GM18861 (cell line): Measurements from ENCODE around the gene GRM8.
A peak's percentile ranks its signal among the peaks of the same experiment; 100 is the strongest.

ENCODE experiments used
- ATAC-seq: cut with Tn5 transposase; IDR thresholded peaks from one replicate; pipeline ENCODE4 v1.9.1; 2021; ENCODE audit not compliant: unreplicated experiment

GRM8 gene

DNA sequence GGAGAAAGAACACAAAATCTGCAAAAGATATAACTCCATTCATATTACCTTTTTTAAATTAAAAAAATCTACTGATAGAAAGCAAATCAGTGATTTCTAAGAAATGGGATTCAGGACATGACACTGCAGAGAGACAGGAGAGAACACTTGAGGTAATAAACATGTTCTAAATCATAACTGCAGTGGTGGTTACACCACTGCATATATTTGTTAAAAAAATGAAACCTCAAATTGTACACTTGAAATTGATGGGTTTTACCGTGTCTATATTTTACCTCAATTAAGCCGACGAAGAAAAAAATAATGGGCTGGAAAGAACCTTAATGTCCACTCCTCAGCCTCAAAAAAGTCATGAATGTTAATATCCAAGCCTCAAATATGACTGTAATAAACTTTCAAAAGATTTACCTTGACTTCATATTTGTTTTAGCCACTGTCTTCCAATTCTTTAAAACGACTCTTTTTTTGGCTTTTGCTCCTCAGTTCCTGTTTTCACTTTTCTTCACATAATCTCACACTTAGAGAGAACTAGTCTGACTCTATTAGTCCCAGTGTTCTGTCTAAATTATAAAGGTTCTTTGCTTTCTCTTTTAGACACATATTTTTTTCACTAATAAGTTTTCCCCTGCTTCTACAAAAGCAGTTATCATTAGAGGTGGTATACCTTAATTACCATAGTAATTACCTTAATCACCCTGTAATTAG lies 502.4 kb downstream of the GRM8 start:
- ATAC-seq = no peak

GRCh38 chr7:126728967-126729366 lies 523.8 kb downstream of the GRM8 start:
- no peak for ATAC-seq

DNA sequence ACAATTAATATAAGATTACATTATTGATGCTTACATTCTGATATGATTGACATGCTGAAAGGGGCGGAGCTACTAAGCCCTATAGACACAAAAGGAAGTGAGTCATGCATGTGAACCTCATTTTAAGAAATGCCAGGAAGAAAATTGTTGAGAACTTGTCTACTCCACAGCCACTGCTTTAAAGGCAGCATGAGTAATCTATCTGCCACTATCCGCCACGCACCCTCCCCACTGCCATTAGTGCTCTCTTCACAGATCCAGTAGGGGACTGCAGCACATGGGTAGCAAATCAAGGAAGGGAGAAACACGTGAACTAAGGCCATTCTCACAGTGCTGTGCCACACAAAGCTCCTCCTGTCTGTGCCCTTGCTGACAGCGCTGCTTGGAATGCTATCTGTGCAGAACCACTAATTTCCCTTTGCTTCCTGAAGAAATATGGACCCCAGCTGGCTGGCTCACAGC lies 524.8 kb downstream of the GRM8 start:
- no peak for ATAC-seq

DNA sequence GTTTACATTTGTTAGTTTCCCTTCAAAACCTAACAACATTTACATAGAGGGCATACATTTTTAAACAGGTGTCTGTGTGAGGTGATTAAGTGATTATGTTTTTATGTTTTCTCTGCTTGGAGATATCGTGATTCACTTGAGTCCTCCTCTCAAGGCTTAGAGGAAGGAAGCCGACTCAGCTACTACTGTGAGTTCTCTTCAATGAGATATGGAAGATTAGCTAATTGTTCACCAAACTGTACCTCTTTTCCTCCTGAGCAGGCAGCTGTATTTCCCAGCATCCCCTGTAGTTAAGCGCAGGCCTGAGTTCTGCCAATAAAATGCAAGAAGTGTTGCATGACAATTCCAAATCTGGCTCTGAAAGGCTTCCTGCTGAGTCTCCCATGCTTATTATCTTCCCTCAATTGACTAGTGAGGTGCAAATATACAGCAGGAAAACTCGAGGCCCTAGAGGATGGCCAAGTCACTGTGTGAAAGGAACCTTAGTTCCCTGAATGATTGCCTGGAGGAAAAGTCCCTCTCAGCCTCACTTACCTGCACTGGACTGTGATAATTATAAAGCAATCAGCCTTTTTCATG lies 528.7 kb downstream of the GRM8 start:
- no peak for ATAC-seq

DNA sequence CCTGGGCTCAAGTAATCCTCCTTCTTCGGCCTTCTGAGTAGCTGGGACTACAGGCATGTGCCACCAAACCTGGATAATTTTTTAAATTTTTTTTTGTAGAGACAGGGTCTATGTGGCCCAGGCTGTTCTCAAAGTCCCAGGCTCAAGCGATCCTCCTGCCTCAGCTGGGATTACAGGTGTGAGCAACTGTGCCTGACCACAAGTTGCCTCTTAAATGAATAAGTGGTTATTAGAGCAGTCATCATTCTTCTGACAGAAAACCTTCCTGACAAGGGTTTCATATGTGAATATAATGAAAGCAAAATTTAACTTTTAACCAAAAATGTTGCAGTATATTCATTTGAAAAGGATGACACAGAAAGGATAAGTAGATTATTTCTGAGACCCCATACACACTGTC lies 532.5 kb downstream of the GRM8 start:
- peak; percentile 94 for ATAC-seq

- ATAC-seq = peak; percentile 43
Measured at GRCh38 chr7:126718419-126718818, 534.3 kb downstream of the GRM8 start.

DNA sequence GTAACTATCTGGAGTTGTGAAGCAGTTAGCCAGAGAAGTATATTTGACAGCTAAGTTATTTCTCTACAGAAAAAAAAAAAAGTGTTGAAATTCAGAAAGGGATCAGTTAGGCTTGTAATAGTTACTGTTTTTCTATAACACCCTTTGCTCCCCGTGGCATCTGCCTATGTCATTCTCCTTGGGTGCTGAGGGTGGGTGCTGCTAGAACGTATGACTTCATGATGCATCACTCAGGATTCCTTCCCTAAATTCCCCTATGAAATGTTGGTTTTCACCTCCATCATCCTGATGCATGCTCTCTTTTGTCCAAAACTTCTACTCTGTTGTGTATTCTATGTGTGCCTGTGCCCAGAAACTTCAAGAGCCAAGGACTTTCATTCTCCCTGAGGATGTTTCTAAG lies 536.4 kb downstream of the GRM8 start:
- no peak for ATAC-seq

DNA sequence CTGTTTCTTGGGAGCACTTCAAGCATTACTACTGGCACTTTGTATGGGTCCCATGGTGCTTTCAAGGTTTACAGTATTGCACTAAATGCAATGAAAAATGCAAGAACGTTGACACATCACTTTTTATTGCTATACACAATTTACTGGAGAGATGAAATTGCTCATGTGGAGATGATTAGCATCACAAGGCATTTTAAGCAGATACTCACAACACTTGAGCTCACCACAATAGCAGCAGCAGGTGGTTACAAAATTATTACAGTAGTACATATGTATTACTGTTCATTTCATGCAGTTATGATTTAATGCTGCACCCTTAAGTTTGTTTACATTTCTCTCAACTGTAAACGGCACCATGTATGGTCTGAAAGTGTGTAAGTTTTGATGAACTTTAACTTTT lies 537.7 kb downstream of the GRM8 start:
- no peak for ATAC-seq

DNA sequence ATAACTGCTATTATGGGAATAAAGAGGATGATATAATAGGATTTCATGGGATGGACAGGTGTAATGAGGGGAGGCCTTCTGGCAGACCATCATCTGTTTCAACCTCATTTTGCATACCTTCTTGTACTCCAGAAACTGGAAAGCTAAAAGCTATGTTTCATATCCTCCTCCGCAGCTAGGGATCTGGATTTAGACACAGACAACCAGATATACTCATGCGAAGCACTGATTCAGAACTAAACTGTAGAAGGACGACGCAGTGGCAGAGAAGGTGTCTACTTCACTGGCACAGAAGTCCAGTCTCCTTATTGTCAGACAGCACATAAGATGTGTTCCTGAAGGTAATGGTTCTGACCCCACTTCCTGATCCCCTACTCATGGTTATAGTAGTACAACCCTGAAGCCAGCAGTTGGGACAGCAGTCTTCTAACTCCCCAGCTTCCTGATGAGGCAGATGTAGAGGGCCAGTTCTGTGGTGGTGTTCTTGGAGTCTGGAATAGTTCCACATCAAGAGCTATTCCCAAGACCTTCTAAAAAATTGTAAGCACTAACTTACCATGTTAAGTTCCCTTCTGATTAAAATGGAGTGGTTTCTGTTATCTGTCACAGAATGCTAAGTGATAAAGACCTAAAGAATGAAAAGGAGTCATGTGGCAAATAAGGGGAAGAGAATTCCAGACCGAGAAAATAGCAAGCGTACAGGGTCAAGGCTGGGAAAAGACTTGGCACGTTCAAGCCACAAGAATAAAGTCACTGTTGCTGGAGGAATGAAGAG lies 550.3 kb downstream of the GRM8 start:
- peak; percentile 38 for ATAC-seq

- peak; percentile 83 for ATAC-seq
Measured at GRCh38 chr7:126700807-126701604, 551.7 kb downstream of the GRM8 start.

DNA sequence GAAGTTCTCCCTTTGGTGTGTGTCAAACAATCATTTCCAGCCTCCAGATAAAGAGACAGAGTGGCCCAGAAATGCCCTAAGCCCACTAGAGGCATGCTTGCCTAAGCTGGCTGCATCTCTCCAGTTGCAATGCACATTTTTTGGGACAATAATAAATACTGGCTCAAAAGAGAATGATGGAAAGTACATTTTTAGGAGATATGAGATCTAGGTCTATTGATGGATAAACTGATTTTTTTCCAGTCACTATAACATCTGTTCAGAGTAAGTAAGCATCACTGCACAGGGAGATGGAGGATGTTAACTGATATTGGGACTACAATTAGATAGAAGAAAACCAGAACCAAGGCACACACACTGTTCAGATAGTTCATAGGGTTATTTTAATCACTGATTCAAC lies 553.0 kb downstream of the GRM8 start:
- ATAC-seq = peak; percentile 12

DNA sequence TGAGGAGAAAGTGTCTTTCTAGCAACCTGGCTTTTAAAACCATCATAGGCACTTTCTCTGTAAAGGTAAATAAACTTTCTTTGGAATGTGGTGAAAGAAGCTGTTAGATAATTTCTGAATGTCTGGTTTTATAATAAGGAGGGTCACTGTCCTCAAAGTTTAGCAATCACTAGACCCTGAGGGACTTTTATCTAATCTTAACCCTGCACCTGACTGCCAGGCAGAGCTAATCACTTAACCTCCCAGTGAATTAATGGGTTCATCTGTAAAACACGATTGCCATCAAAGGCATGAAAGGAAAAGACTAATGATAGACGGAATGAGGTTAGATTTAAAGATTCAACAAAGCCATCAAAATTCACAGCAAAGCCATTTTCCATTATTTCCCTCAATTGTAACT lies 553.8 kb downstream of the GRM8 start:
- ATAC-seq = no peak

DNA sequence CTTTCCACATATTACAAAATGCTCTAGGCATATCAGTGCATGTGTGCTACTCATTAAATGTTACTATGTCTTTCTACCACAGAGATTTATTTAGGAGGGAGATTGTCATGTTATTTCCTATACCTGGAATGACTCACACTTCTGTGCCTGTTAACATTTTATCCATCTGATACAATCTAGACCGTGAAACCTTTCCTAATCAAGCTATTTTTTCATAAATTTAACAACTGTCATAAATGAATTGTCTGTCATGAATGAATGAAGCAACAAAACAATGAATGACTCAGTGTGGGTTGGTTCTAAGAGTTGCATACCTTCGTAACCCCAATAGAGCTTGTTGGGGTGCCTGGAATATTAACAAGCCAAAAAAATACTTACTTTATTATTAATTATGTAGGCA lies 554.3 kb downstream of the GRM8 start:
- ATAC-seq = no peak

- peak; percentile 31 for ATAC-seq
Measured at GRCh38 chr7:126696256-126697038, 556.3 kb downstream of the GRM8 start.

- no peak for ATAC-seq
Measured at GRCh38 chr7:126690848-126691751, 561.6 kb downstream of the GRM8 start.

- ATAC-seq = no peak
Measured at GRCh38 chr7:126690104-126690503, 562.6 kb downstream of the GRM8 start.

DNA sequence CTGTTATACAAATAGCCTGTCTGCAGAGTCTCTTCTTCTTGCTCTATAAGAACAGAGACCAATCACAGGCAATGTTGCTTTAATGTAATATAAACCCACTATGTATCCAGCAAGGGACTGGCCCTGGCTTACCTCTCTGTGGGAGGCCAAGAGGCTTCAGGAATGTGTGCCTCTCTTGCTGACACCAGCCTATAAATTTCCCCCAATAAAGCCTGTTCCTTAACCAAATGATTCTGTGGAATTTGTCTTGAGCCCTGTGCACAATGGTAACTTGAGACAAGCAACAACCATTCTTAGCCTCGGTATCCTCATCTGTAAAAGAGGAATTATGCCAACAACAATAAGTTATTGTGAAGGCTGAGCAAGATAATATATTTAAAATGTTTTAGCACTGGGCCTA lies 563.7 kb downstream of the GRM8 start:
- ATAC-seq = no peak

- ATAC-seq = no peak
Measured at GRCh38 chr7:126686474-126686873, 566.3 kb downstream of the GRM8 start.

DNA sequence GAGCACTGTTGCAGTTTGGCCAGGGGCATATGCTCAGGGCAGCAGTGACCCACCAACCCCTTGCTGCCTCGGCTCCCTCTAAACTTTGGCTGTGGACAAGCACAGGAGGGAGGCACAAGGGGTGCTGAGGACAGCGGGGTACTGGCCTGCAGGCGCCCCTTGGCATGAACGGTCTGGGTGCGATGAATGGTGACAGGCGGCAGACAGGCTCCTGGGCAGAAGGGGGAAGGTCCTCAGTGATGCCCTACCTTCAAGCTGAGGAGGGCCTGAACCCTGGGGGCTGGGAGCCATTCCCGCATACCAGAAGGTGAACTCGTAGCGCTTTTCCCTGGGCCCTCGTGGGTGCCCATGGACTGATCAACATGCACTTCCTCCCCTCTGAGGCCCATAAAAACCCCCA lies 567.1 kb downstream of the GRM8 start:
- ATAC-seq = no peak
